ENCODE data around the gene CTNNA1.
A peak's percentile ranks its signal among the peaks of the same experiment; 100 is the strongest.
"Not testable (repeated sequence)": the region's sequence is repeated elsewhere in the genome, so short reads cannot be mapped to it uniquely, and the experiment has no call there.

Gene CTNNA1

GRCh38 chr5:138752951-138753793 lies at the start of gene CTNNA1:
CTNNA1 (plus strand) TSS chr5:138753425; CDS start chr5:138781925, 28,500 bp downstream.
- DNase-seq = peak; percentile 35
- Histone ChIP-seq H3K4me3 (ENCODE audit: low read depth, low read length) (peak within 1 kb of the TSS; percentile 90), H3K27me3 (replicated peaks) (no peaks in the 10 kb centered on the region), H3K36me3 (replicated peaks) (peaks cover 4% of the 10 kb centered on the region), H3K27ac (peak within 1 kb of the TSS; percentile 95)
- TF ChIP-seq, protein P1, sequence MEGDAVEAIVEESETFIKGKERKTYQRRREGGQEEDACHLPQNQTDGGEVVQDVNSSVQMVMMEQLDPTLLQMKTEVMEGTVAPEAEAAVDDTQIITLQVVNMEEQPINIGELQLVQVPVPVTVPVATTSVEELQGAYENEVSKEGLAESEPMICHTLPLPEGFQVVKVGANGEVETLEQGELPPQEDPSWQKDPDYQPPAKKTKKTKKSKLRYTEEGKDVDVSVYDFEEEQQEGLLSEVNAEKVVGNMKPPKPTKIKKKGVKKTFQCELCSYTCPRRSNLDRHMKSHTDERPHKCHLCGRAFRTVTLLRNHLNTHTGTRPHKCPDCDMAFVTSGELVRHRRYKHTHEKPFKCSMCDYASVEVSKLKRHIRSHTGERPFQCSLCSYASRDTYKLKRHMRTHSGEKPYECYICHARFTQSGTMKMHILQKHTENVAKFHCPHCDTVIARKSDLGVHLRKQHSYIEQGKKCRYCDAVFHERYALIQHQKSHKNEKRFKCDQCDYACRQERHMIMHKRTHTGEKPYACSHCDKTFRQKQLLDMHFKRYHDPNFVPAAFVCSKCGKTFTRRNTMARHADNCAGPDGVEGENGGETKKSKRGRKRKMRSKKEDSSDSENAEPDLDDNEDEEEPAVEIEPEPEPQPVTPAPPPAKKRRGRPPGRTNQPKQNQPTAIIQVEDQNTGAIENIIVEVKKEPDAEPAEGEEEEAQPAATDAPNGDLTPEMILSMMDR (IDR thresholded peaks at IDR 0.05; ENCODE audit: low read depth, low read length, missing control alignments) = no peak
- in situ Hi-C loops (cut with HindIII; ENCODE audit: low pct_ligation_motif_present, low sequenced_read_pairs) = no loop called here

DNA sequence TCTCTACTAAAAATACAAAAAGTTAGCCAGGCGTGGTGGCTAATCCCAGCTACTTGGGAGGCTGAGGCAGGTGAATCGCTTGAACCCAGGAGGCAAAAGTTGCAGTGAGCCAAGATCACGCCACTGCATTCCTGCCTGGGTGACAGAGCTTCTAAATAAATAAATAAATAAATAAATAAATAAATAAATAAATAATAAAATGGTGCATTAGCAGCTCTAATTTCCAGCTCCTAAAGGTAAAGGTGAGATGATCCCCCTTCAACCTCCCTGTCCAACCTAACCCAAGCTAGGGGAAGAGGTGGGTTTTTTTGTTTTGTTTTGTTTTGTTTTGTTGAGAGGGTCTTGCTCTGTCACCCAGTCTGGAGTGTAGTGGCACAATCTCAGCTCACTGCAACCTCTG lies 49.4 kb upstream of the CTNNA1 start:
- in situ Hi-C loops (cut with HindIII; ENCODE audit: low pct_ligation_motif_present, low sequenced_read_pairs); DNase-seq; H3K27me3 ChIP-seq (replicated peaks); H3K4me3 ChIP-seq (ENCODE audit: low read depth, low read length); H3K27ac ChIP-seq; H3K36me3 ChIP-seq (replicated peaks): not testable (repeated sequence)

DNA sequence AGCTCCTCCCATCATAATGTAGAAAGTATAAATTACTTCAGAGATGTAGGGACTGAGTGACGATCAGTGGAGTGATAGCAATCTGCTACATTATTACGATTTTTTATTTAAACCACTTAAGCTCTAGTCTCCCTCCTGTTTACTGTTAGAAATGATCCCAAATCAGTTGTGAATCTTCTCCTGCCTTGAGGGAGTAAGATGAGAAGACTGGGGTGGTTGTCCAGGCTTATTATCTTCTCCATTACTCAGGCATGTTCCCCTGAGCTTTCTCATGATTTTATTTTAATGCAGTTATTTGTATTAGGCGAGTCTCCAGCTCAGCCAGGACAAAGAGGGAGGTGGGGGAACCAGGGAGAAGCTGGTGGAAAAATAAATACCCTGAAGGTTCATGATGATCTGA lies 48.2 kb upstream of the CTNNA1 start:
- Histone ChIP-seq H3K36me3 (replicated peaks) (no peaks in the 10 kb centered on the region), H3K27ac (no peak overlapping the region), H3K27me3 (replicated peaks) (no peaks in the 10 kb centered on the region), H3K4me3 (ENCODE audit: low read depth, low read length) (no peak overlapping the region)
- DNase-seq = no peak
- in situ Hi-C loops (cut with HindIII; ENCODE audit: low pct_ligation_motif_present, low sequenced_read_pairs) = no loop called here
- TF ChIP-seq, protein P1 (IDR thresholded peaks at IDR 0.05; ENCODE audit: low read depth, low read length, missing control alignments) = no peak

GRCh38 chr5:138705567-138705966 lies 47.7 kb upstream of the CTNNA1 start:
- in situ Hi-C loops (cut with HindIII; ENCODE audit: low pct_ligation_motif_present, low sequenced_read_pairs) = no loop called here

GRCh38 chr5:138706655-138707480 lies 46.4 kb upstream of the CTNNA1 start:
- peak; percentile 80 for DNase-seq
- Histone ChIP-seq H3K27me3 (replicated peaks) (no peaks in the 10 kb centered on the region), H3K36me3 (replicated peaks) (no peaks in the 10 kb centered on the region), H3K4me3 (ENCODE audit: low read depth, low read length) (no peak overlapping the region), H3K27ac (peak overlapping the region; percentile 49)
- TF ChIP-seq, protein P1 (IDR thresholded peaks at IDR 0.05; ENCODE audit: low read depth, low read length, missing control alignments) = no peak
- in situ Hi-C loops (cut with HindIII; ENCODE audit: low pct_ligation_motif_present, low sequenced_read_pairs) = no loop called here

More at GRCh38 chr5:138705567-138705966, 47.7 kb upstream of the CTNNA1 start:
- DNase-seq = no peak
- Histone ChIP-seq H3K4me3 (ENCODE audit: low read depth, low read length) (no peak overlapping the region), H3K27me3 (replicated peaks) (no peaks in the 10 kb centered on the region), H3K36me3 (replicated peaks) (no peaks in the 10 kb centered on the region), H3K27ac (no peak overlapping the region)
- TF ChIP-seq, protein P1 (IDR thresholded peaks at IDR 0.05; ENCODE audit: low read depth, low read length, missing control alignments) = no peak

DNA sequence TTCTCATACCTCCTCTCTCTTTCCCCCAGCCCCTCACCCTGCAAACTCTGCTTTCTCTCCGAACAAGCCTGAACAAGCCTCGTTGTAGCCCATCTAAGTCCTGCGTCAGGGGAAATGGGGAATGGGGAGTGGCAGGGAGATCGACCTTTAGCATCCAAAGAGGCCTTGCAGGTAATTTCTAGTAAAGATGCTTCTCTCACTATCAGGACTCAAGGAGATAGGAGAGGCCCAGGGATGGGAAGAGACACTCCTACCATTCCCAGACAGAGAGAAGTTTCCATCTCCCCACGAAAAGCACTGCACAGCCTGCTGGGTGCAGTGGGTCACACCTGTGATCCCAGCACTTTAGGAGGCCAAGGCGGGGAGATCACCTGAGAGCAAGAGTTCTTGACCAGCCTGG lies 44.4 kb upstream of the CTNNA1 start:
- no peak overlapping the region for H3K27ac ChIP-seq
- H3K4me3 ChIP-seq (ENCODE audit: low read depth, low read length) = no peak overlapping the region
- no peaks in the 10 kb centered on the region for H3K27me3 ChIP-seq (replicated peaks)
- TF ChIP-seq, protein P1 (IDR thresholded peaks at IDR 0.05; ENCODE audit: low read depth, low read length, missing control alignments) = no peak
- DNase-seq = no peak
- in situ Hi-C loops (cut with HindIII; ENCODE audit: low pct_ligation_motif_present, low sequenced_read_pairs) = no loop called here
- no peaks in the 10 kb centered on the region for H3K36me3 ChIP-seq (replicated peaks)

Data from brain microvascular endothelial cell (primary cell).